HEK293 (cell line): ENCODE results near the gene PRKCE.

Experiments used
- CTCF ChIA-PET: fragments of 350-600 bp; formaldehyde crosslinking; extraction: SDS; loops from one replicate; lab custom pipeline; 2021; ENCODE audit warnings: antibody characterized with exemption; lab: Yijun Ruan, JAX
- POLR2A ChIA-PET: fragments of 300-600 bp; formaldehyde crosslinking; extraction: SDS; loops from one replicate; lab custom pipeline; 2020; ENCODE audit warnings: antibody characterized with exemption, inconsistent platforms; lab: Yijun Ruan, JAX
- H3K27ac ChIP-seq: fragments of 200-500 bp; sonication (Bioruptor generic); 2 replicates; pipeline ENCODE4 v1.5.1; 2014; ENCODE audit warnings: low read depth, low read length, control low read depth, inconsistent platforms; ENCODE audit errors: extremely low read depth
- H3K36me3 ChIP-seq, 2 experiments: fragments of 200-500 bp in 1 of 2; sonication (Bioruptor generic) in 1 of 2; 1 replicate in 1 of 2; 2 replicates in 1 of 2; pipeline ENCODE4 v1.5.1; 2014 to 2017; ENCODE audit warnings: inconsistent platforms in 2 of 2, low read length in 2 of 2; ENCODE audit not compliant: control insufficient read depth in 2 of 2, insufficient read depth in 1 of 2
- H3K4me1 ChIP-seq: fragments of 200-500 bp; sonication (Bioruptor generic); 2 replicates; pipeline ENCODE4 v1.5.1; 2014; ENCODE audit warnings: mild to moderate bottlenecking, low read length, inconsistent platforms; ENCODE audit not compliant: control insufficient read depth, insufficient read depth
- H3K4me3 ChIP-seq: 2 replicates; pipeline ENCODE4 v1.5.1; 2011; ENCODE audit warnings: low read depth, mild to moderate bottlenecking, control low read depth, low read length, moderate library complexity
- H3K9me3 ChIP-seq: fragments of 200-500 bp; sonication (Bioruptor generic); 2 replicates; pipeline ENCODE4 v1.5.1; 2014; ENCODE audit warnings: low read depth, low read length, inconsistent platforms; ENCODE audit not compliant: control insufficient read depth, insufficient read depth
- AEBP2 ChIP-seq: fragments of 450-650 bp; formaldehyde crosslinking; IDR thresholded peaks from 2 replicates; pipeline ENCODE4 v1.5.1; 2016; ENCODE audit warnings: missing biosample characterization, missing genetic modification characterization, borderline replicate concordance
- REPIN1 ChIP-seq: fragments of 450-650 bp; formaldehyde crosslinking; IDR thresholded peaks from 2 replicates; pipeline ENCODE4 v1.5.1; 2017; ENCODE audit warnings: missing biosample characterization, missing genetic modification characterization, low read depth
- YY1 ChIP-seq: fragments of 450-650 bp; formaldehyde crosslinking; IDR thresholded peaks from 2 replicates; pipeline ENCODE4 v1.5.1; 2018; ENCODE audit warnings: missing biosample characterization, missing genetic modification characterization
- ZBTB10 ChIP-seq: fragments of 450-650 bp; formaldehyde crosslinking; IDR thresholded peaks from 2 replicates; pipeline ENCODE4 v1.5.1; 2016; ENCODE audit warnings: missing biosample characterization, missing genetic modification characterization
- ZEB2 ChIP-seq: fragments of 450-650 bp; formaldehyde crosslinking; IDR thresholded peaks from 2 replicates; pipeline ENCODE4 v1.5.1; 2016; ENCODE audit warnings: missing biosample characterization, missing genetic modification characterization
- ZNF10 ChIP-seq: fragments of 450-650 bp; formaldehyde crosslinking; IDR thresholded peaks from 2 replicates; pipeline ENCODE4 v1.5.1; 2017; ENCODE audit warnings: missing biosample characterization, missing genetic modification characterization
- ZNF133 ChIP-seq: fragments of 450-650 bp; formaldehyde crosslinking; IDR thresholded peaks from 2 replicates; pipeline ENCODE4 v1.5.1; 2016; ENCODE audit warnings: missing biosample characterization, missing genetic modification characterization
- ZNF24 ChIP-seq: fragments of 450-650 bp; formaldehyde crosslinking; IDR thresholded peaks from 2 replicates; pipeline ENCODE4 v1.5.1; 2016; ENCODE audit warnings: missing biosample characterization, missing genetic modification characterization
- ZNF324 ChIP-seq: fragments of 450-650 bp; formaldehyde crosslinking; IDR thresholded peaks from 2 replicates; pipeline ENCODE4 v1.5.1; 2016; ENCODE audit warnings: missing biosample characterization, missing genetic modification characterization
- ZNF341 ChIP-seq: fragments of 450-650 bp; formaldehyde crosslinking; IDR thresholded peaks from 2 replicates; pipeline ENCODE4; 2016; ENCODE audit warnings: low read depth, missing biosample characterization, missing genetic modification characterization
- ZNF354C ChIP-seq: fragments of 450-650 bp; formaldehyde crosslinking; IDR thresholded peaks from 2 replicates; pipeline ENCODE4 v1.5.1; 2016; ENCODE audit warnings: missing biosample characterization, missing genetic modification characterization, low read depth, borderline replicate concordance
- ZNF416 ChIP-seq: fragments of 450-650 bp; formaldehyde crosslinking; IDR thresholded peaks from 2 replicates; pipeline ENCODE4 v1.5.1; 2016; ENCODE audit warnings: missing biosample characterization, missing genetic modification characterization
- ZNF423 ChIP-seq: fragments of 450-650 bp; formaldehyde crosslinking; IDR thresholded peaks from 2 replicates; pipeline ENCODE4 v1.5.1; 2016; ENCODE audit warnings: missing biosample characterization, missing genetic modification characterization
- ZNF48 ChIP-seq: fragments of 450-650 bp; formaldehyde crosslinking; IDR thresholded peaks from 2 replicates; pipeline ENCODE4 v1.5.1; 2016; ENCODE audit warnings: missing biosample characterization, missing genetic modification characterization
- ZNF521 ChIP-seq: fragments of 450-650 bp; formaldehyde crosslinking; IDR thresholded peaks from 2 replicates; pipeline ENCODE4 v1.5.1; 2017; ENCODE audit warnings: missing biosample characterization, mild to moderate bottlenecking, missing genetic modification characterization
- ZNF571 ChIP-seq: fragments of 450-650 bp; formaldehyde crosslinking; IDR thresholded peaks from 2 replicates; pipeline ENCODE4 v1.5.0; 2017; ENCODE audit warnings: missing biosample characterization, missing genetic modification characterization
- ZNF621 ChIP-seq: fragments of 450-650 bp; formaldehyde crosslinking; IDR thresholded peaks from 2 replicates; pipeline ENCODE4 v1.5.1; 2017; ENCODE audit warnings: missing biosample characterization, missing genetic modification characterization
- ZNF623 ChIP-seq: fragments of 450-650 bp; formaldehyde crosslinking; IDR thresholded peaks from 2 replicates; pipeline ENCODE4 v1.5.1; 2016; ENCODE audit warnings: missing biosample characterization, missing genetic modification characterization
- ZNF639 ChIP-seq: fragments of 450-650 bp; formaldehyde crosslinking; IDR thresholded peaks from 2 replicates; pipeline ENCODE4 v1.5.1; 2016; ENCODE audit warnings: missing biosample characterization, missing genetic modification characterization
- ZNF76 ChIP-seq: fragments of 450-650 bp; formaldehyde crosslinking; IDR thresholded peaks from 2 replicates; pipeline ENCODE4; 2016; ENCODE audit warnings: low read depth, missing biosample characterization, missing genetic modification characterization, borderline replicate concordance
- ZNF792 ChIP-seq: fragments of 450-650 bp; formaldehyde crosslinking; IDR thresholded peaks from 2 replicates; pipeline ENCODE4 v1.5.1; 2016; ENCODE audit warnings: missing biosample characterization, missing genetic modification characterization
- ZNF837 ChIP-seq: fragments of 450-650 bp; formaldehyde crosslinking; IDR thresholded peaks from 2 replicates; pipeline ENCODE4 v1.5.1; 2016; ENCODE audit warnings: missing biosample characterization, missing genetic modification characterization
- TF ChIP-seq, protein P1 (sequence below): fragments of 450-650 bp; formaldehyde crosslinking; IDR thresholded peaks from 2 replicates; pipeline ENCODE4 v1.5.1; 2016; ENCODE audit warnings: missing biosample characterization, missing genetic modification characterization

Gene PRKCE

DNA sequence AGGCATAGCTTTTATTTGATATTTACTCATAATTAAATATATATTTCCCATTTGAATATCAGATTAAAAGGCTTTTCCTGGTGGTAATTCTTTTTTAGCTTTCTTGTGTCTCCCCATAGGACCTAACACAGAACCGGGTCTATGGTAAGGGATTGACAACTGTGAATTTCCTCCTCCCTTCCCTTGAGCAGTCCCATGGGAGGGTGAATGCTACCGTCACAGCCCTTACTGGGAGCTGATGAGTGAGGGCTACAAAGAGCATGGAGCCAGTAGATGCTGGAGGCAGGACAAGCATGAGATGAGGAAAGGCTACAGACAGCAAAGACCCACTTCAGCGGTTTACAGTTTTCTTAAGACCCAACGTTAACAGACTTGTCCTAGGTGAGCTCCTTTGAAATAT, 475.1 kb downstream of the PRKCE start:
- Histone ChIP-seq H3K36me3 (no peaks in the 10 kb centered on the region), H3K4me1 (no peaks in the 10 kb centered on the region), H3K9me3 (no peaks in the 10 kb centered on the region), H3K4me3 (no peak overlapping the region)
- no peak for TF ChIP-seq ZNF48 (tag by site-specific recombination)
- TF ChIP-seq ZNF416 (tag by site-specific recombination): no peak
- TF ChIP-seq ZNF521 (tag by site-specific recombination): no peak
- TF ChIP-seq ZNF10 (tag by site-specific recombination): no peak
- no peak for TF ChIP-seq ZNF354C (tag by site-specific recombination)
- no peak for TF ChIP-seq ZNF837 (tag by site-specific recombination)
- no peak for TF ChIP-seq ZNF324 (tag by site-specific recombination)
- TF ChIP-seq ZBTB10: no peak
- TF ChIP-seq ZNF423 (tag by site-specific recombination): no peak
- no peak for TF ChIP-seq REPIN1 (tag by site-specific recombination)
- no peak for TF ChIP-seq ZNF621 (tag by site-specific recombination)
- no peak for TF ChIP-seq ZNF571 (tag by site-specific recombination)
- no peak for TF ChIP-seq ZNF133
- TF ChIP-seq, all 188 proteins: peak for 0
- POLR2A ChIA-PET: no interaction called here
- CTCF ChIA-PET: interaction anchor here (0.7 to 1.1 kb wide), 3 partner anchors 64 to 650 kb away, joined by 3 read pairs; no protein-coding TSS in a partner anchor
- no peak overlapping the region for H3K27ac ChIP-seq

DNA sequence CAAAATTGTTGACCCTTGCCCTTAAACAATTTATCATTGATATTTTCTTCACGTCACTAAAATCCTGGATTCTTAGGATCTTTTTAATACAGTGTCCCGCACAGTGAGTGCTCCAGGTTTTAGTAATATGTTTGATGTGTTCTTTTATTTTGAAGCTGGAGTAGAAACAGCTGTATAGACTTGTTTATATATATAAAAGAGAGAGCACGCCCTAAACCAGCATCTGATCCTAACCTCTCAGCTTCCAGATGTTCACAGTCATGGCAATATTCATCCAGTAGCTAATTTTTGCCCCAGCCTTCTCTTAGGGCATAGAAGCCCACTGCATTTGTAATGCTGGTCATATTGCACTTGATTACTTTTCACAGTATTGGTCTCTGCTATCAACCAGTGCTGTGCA, 475.7 kb downstream of the PRKCE start:
- Histone ChIP-seq H3K36me3 (no peaks in the 10 kb centered on the region), H3K9me3 (no peaks in the 10 kb centered on the region), H3K4me3 (no peak overlapping the region), H3K27ac (no peak overlapping the region), H3K4me1 (no peaks in the 10 kb centered on the region)
- no peak for TF ChIP-seq ZEB2 (tag by site-specific recombination)
- no peak for TF ChIP-seq ZNF76
- no peak for TF ChIP-seq ZNF639 (tag by site-specific recombination)
- TF ChIP-seq ZNF341: no peak
- TF ChIP-seq ZNF24: no peak
- TF ChIP-seq ZNF10 (tag by site-specific recombination): no peak
- TF ChIP-seq AEBP2 (tag by site-specific recombination): no peak
- ChIA-PET POLR2A (no interaction called here), CTCF (interaction anchor here (0.7 to 1.7 kb wide), 4 partner anchors 22 to 650 kb away, joined by 3 read pairs; no protein-coding TSS in a partner anchor)

DNA sequence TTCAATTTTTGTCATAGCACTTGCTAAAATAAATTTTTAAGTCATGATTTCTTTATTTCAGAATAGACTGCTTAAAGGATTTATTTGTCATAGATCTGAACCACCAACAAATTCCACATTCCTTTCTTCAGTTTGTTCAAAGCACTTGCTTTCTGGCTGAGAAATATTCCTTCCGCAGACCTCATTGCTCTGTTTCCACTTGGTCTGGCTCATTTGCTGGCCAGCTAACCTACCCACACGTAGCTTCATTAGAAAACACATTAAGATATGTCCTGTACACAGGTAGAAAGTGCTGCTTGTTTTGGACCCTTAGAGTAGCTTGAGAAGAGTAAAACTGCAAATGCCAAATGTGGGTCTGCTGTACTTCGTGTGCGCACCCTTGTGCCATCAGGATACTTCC, 479.0 kb downstream of the PRKCE start:
- CTCF ChIA-PET: no interaction called here
- Histone ChIP-seq H3K36me3 (no peaks in the 10 kb centered on the region), H3K4me1 (no peaks in the 10 kb centered on the region), H3K9me3 (no peaks in the 10 kb centered on the region), H3K4me3 (no peak overlapping the region)
- TF ChIP-seq ZNF623 (tag by site-specific recombination): no peak
- TF ChIP-seq ZNF792: no peak
- TF ChIP-seq, protein P1, sequence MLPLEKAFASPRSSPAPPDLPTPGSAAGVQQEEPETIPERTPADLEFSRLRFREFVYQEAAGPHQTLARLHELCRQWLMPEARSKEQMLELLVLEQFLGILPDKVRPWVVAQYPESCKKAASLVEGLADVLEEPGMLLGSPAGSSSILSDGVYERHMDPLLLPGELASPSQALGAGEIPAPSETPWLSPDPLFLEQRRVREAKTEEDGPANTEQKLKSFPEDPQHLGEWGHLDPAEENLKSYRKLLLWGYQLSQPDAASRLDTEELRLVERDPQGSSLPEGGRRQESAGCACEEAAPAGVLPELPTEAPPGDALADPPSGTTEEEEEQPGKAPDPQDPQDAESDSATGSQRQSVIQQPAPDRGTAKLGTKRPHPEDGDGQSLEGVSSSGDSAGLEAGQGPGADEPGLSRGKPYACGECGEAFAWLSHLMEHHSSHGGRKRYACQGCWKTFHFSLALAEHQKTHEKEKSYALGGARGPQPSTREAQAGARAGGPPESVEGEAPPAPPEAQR: no peak
- no peak for TF ChIP-seq YY1 (tag by site-specific recombination)
- TF ChIP-seq, all 188 proteins: peak for 0
- POLR2A ChIA-PET: no interaction called here
- no peak overlapping the region for H3K27ac ChIP-seq
